ENCODE data around the gene CD46. TPM values are rescaled to one million over a fixed set of nuclear protein-coding genes. Genes with fewer than 3 reads are reported as not detected.

Gene CD46
- total RNA-seq, 1 experiment from 2014 or later: 214 TPM

DNA sequence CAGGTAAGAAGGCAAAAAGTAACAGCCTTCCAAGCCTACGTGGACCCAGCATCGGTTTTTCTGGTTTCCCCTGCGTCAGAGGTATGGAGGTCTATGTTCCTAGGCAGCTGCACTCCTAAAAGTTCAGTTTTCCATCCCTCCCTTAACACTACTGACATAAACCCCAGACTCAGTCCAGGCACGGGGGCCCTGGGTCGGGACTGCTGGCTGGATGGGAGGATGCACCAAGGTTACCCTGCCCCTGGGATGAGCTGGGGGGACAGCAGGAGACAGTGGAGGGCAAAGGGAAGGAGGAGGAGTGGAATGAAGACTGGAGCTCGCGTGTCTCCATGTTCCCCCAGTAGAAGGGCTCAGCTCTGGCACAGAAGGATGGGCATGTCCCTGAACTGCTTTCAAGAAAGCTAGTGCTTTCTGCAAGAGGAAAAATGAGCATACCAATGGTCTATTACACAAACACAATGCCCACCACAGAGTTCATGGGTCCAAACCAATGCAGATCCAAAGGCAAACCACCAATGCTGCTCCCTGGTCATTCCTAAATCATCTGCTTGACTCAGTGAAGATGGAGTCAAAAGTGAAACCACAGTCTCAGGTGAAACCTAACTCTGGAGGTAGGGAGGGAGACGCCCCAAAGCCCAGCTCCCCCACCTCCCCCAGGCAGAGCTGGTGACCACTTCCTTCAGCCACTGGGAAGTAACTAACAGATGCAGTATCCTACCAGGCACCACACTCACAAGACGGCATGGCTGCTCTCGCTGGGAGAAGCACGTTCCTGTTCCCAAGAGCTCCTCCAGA is 54.9 kb downstream of the CD46 start:
- no peak overlapping the region for H3K27ac ChIP-seq
- H3K9me3 ChIP-seq (ENCODE audit: insufficient read depth, low read depth): no peaks in the 10 kb centered on the region
- no peaks in the 10 kb centered on the region for H3K9me2 ChIP-seq (ENCODE audit: insufficient read depth)
- H3K79me2 ChIP-seq (ENCODE audit: low read depth): no peaks in the 10 kb centered on the region
- H3K27me3 ChIP-seq (ENCODE audit: insufficient read depth, low read depth): no peaks in the 10 kb centered on the region
- no peak overlapping the region for H2AFZ ChIP-seq
- DNase-seq: no peak
- H4K20me1 ChIP-seq (ENCODE audit: insufficient read depth): no peaks in the 10 kb centered on the region
- intact Hi-C loops (cut with micrococcal nuclease; ENCODE audit: unreplicated experiment): no loop called here
- TF ChIP-seq EZH2 (IDR thresholded peaks at IDR 0.05; ENCODE audit: low read depth): no peak
- ChIA-PET CTCF (no interaction called here), POLR2A (ENCODE audit: unreplicated experiment) (no interaction called here)
- no peak overlapping the region for H3K4me3 ChIP-seq
- H3K4me1 ChIP-seq (replicated peaks; ENCODE audit: insufficient read depth): no peaks in the 10 kb centered on the region
- peaks cover 7% of the 10 kb centered on the region; the same call in 1 of the 2 replicates for H3K36me3 ChIP-seq (ENCODE audit: low read depth)
- no peak overlapping the region for H3K4me2 ChIP-seq
- BruUV-seq (replicated peaks): no TSS peak
- no peaks in the 10 kb centered on the region for H3F3A ChIP-seq (ENCODE audit: insufficient read depth, low read depth)

DNA sequence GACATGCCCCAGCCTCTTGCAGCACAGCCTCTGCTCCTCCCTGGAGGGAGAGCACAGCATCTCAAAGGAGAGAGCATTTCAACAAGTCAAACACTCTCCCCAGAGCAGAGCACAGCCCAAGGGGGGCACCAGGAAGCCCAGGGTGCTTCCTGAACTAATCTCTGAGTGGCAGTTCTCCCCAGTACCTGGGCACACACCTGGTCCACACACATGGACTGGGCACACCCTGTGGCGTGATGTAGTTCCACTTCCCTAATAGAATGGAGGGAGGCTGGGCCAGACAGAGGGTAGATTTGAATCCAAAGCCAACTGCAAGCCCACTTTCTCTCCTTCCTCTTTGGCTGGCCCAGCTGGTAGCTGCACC is 55.5 kb downstream of the CD46 start:
- no peak overlapping the region for H3K27ac ChIP-seq
- no peaks in the 10 kb centered on the region for H4K20me1 ChIP-seq (ENCODE audit: insufficient read depth)
- TF ChIP-seq, protein P1, sequence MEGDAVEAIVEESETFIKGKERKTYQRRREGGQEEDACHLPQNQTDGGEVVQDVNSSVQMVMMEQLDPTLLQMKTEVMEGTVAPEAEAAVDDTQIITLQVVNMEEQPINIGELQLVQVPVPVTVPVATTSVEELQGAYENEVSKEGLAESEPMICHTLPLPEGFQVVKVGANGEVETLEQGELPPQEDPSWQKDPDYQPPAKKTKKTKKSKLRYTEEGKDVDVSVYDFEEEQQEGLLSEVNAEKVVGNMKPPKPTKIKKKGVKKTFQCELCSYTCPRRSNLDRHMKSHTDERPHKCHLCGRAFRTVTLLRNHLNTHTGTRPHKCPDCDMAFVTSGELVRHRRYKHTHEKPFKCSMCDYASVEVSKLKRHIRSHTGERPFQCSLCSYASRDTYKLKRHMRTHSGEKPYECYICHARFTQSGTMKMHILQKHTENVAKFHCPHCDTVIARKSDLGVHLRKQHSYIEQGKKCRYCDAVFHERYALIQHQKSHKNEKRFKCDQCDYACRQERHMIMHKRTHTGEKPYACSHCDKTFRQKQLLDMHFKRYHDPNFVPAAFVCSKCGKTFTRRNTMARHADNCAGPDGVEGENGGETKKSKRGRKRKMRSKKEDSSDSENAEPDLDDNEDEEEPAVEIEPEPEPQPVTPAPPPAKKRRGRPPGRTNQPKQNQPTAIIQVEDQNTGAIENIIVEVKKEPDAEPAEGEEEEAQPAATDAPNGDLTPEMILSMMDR (conservative IDR thresholded peaks at IDR 0.05): no peak
- no peak for TF ChIP-seq EZH2 (IDR thresholded peaks at IDR 0.05; ENCODE audit: low read depth)
- no peaks in the 10 kb centered on the region for H3K9me2 ChIP-seq (ENCODE audit: insufficient read depth)
- DNase-seq: no peak
- no peak overlapping the region for H2AFZ ChIP-seq
- POLR2A ChIA-PET (ENCODE audit: unreplicated experiment): no interaction called here
- H3K4me1 ChIP-seq (replicated peaks; ENCODE audit: insufficient read depth): no peaks in the 10 kb centered on the region
- no peaks in the 10 kb centered on the region for H3K79me2 ChIP-seq (ENCODE audit: low read depth)
- CTCF ChIA-PET: no interaction called here
- intact Hi-C loops (cut with micrococcal nuclease; ENCODE audit: unreplicated experiment): no loop called here
- BruUV-seq (replicated peaks): no TSS peak
- H3K9me3 ChIP-seq (ENCODE audit: insufficient read depth, low read depth): no peaks in the 10 kb centered on the region
- no peak overlapping the region for H3K4me3 ChIP-seq
- no peak overlapping the region for H3K4me2 ChIP-seq
- H3F3A ChIP-seq (ENCODE audit: insufficient read depth, low read depth): no peaks in the 10 kb centered on the region
- H3K27me3 ChIP-seq (ENCODE audit: insufficient read depth, low read depth): no peaks in the 10 kb centered on the region
- peaks cover 10% of the 10 kb centered on the region; the same call in 1 of the 2 replicates for H3K36me3 ChIP-seq (ENCODE audit: low read depth)

DNA sequence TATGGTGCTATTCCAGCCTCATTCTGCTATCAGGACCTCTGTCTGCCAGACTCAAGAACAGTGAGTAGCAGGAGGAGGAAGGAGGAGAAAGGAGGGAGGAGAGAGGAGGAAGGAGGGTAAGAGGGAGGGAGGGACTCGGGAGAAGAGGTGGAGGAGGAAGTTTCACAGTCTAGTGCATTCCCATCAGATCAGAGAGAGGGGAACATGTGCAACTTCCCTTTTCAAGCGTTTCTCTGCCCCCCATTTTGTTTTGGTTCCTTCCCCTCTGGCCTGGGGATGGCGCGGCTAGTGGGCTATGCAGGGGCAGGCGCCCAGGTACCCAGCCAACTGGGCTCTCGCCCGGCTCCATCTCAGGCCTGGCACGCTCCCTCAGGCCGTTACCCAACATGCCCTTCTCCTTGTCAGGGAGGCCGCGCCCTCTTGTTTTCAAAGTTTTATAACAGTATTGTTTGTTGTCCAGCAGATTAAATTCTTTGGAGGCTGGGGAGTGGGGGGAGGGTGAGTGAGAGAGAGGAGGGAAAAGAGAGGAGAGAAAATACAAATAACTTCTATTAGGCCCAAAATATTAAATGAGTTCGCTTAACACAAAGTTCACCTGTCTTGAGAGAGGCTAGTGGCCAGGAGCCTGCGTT is 56.0 kb downstream of the CD46 start:
- Histone ChIP-seq H3K27ac (no peak overlapping the region), H3K4me3 (no peak overlapping the region), H3K4me1 (replicated peaks; ENCODE audit: insufficient read depth) (no peaks in the 10 kb centered on the region), H3F3A (ENCODE audit: insufficient read depth, low read depth) (no peaks in the 10 kb centered on the region), H2AFZ (no peak overlapping the region), H3K9me3 (ENCODE audit: insufficient read depth, low read depth) (no peaks in the 10 kb centered on the region), H4K20me1 (ENCODE audit: insufficient read depth) (no peaks in the 10 kb centered on the region), H3K4me2 (no peak overlapping the region), H3K27me3 (ENCODE audit: insufficient read depth, low read depth) (no peaks in the 10 kb centered on the region), H3K79me2 (ENCODE audit: low read depth) (no peaks in the 10 kb centered on the region), H3K9me2 (ENCODE audit: insufficient read depth) (no peaks in the 10 kb centered on the region), H3K36me3 (ENCODE audit: low read depth) (peaks cover 10% of the 10 kb centered on the region; the same call in 1 of the 2 replicates)
- DNase-seq: no peak
- ChIA-PET POLR2A (ENCODE audit: unreplicated experiment) (no interaction called here), CTCF (no interaction called here)
- intact Hi-C loops (cut with micrococcal nuclease; ENCODE audit: unreplicated experiment): no loop called here
- BruUV-seq (replicated peaks): no TSS peak
- TF ChIP-seq, protein P1 (conservative IDR thresholded peaks at IDR 0.05): no peak
- no peak for TF ChIP-seq EZH2 (IDR thresholded peaks at IDR 0.05; ENCODE audit: low read depth)
